ENCODE data around the gene FNDC5. TPM values are rescaled to one million over a fixed set of nuclear protein-coding genes. Genes with fewer than 3 reads are reported as not detected.

Gene FNDC5
- total and polyA plus RNA-seq, 10 of the 15 experiments (the other 5 are each of a cell fraction or from before 2014, with no cell fraction given): 0.01 to 0.29 (median 0.19) TPM; not detected in 4

- WGBS (ENCODE audit: insufficient coverage, insufficient replicate concordance, low lambda C conversion rate, missing lambda C conversion rate): 58% methylated on average over 3 of the region's 3 CpGs
- DNase-seq (ENCODE audit: low read depth, low spot score) (no peak), FAIRE-seq (no peak), ATAC-seq (no peak)
- Histone ChIP-seq H3K36me3 (ENCODE audit: control insufficient read depth in 2 of 2, insufficient read depth in 2 of 2, low read length in 1 of 2) (no peaks in the 10 kb centered on the region), H3K9me3 (replicated peaks; ENCODE audit: control insufficient read depth, insufficient read depth, low read length) (no peaks in the 10 kb centered on the region), H3K79me2 (ENCODE audit: control insufficient read depth, insufficient read depth, low read length) (no peaks in the 10 kb centered on the region), H3K4me1 (ENCODE audit: control insufficient read depth, insufficient read depth, low read length) (no peaks in the 10 kb centered on the region), H3K27ac (ENCODE audit: control insufficient read depth, insufficient read depth) (no peak overlapping the region), H3K4me2 (ENCODE audit: control insufficient read depth, insufficient read depth) (no peak overlapping the region), H4K20me1 (ENCODE audit: control insufficient read depth, insufficient read depth) (no peaks in the 10 kb centered on the region), H2AFZ (ENCODE audit: control insufficient read depth, low read depth, low read length) (no peak overlapping the region), H3K4me3 (no peak overlapping the region), H3K27me3 (replicated peaks in 1 of 2; ENCODE audit: control insufficient read depth in 2 of 2, insufficient read depth in 2 of 2, low read length in 1 of 2) (peaks cover 3 to 7% of the 10 kb centered on the region in 2 experiments), H3K9ac (ENCODE audit: control insufficient read depth, insufficient read depth, low read length) (no peak overlapping the region)
- POLR2A ChIA-PET: interaction anchor here (0.5 to 1.0 kb wide), 2 partner anchors 46 to 181 kb away, joined by 3 to 6 read pairs; no protein-coding TSS in a partner anchor
- intact Hi-C loops (cut with micrococcal nuclease; ENCODE audit: unreplicated experiment) (no loop called here), in situ Hi-C loops (cut with MboI) (no loop called here)
- SMC1A ChIA-PET (ENCODE audit: uncharacterized antibody, unreplicated experiment): interaction anchor here (1.1 to 1.2 kb wide), 3 partner anchors 23 to 150 kb away, joined by 3 read pairs; no protein-coding TSS in a partner anchor
- TF ChIP-seq NR2C2 (IDR thresholded peaks at IDR 0.05; ENCODE audit: borderline replicate concordance, control insufficient read depth, insufficient read length, low read depth) (no peak), CREM (IDR thresholded peaks at IDR 0.05; ENCODE audit: low read depth) (no peak), E2F8 (IDR thresholded peaks at IDR 0.05; ENCODE audit: low read depth, partially characterized antibody) (no peak), SPI1 (IDR thresholded peaks at IDR 0.05; ENCODE audit: borderline replicate concordance, insufficient read depth, low read depth, low read length) (no peak), TCF7 (IDR thresholded peaks at IDR 0.05; ENCODE audit: borderline replicate concordance) (no peak), NBN (IDR thresholded peaks at IDR 0.05) (no peak), DPF2 (IDR thresholded peaks at IDR 0.05) (no peak), POLR2AphosphoS2 (IDR thresholded peaks at IDR 0.05; ENCODE audit: low read depth, low read length) (no peak), YY1 (IDR thresholded peaks at IDR 0.05; ENCODE audit: low read depth, low read length) (no peak), SRF (IDR thresholded peaks at IDR 0.05; ENCODE audit: low read depth in 2 of 2, low read length in 2 of 2) (no peak), TARDBP (IDR thresholded peaks at IDR 0.05; ENCODE audit: borderline replicate concordance) (no peak), WRNIP1 (IDR thresholded peaks at IDR 0.05; ENCODE audit: borderline replicate concordance, low read depth, low read length) (no peak), CTCF (IDR thresholded peaks at IDR 0.05 in 2 of 3, conservative IDR thresholded peaks at IDR 0.05 in 1 of 3; ENCODE audit: control insufficient read depth in 2 of 3, extremely low read depth in 1 of 3, insufficient read depth in 1 of 3, low read depth in 3 of 3, low read length in 3 of 3) (no peak)
- RAD21 ChIA-PET (ENCODE audit: unreplicated experiment): no interaction called here
- CTCF ChIA-PET: no interaction called here
- BruUV-seq (replicated peaks): no TSS peak
Observed at GRCh38 chr1:32903991-32904785, 33.5 kb upstream of the FNDC5 start.

All from GM12878 (cell line).